Measurements from ENCODE around the gene PHRF1. TPM values are rescaled to one million over a fixed set of nuclear protein-coding genes. Genes with fewer than 3 reads are reported as not detected.

The PHRF1 gene
- total and polyA plus RNA-seq, 2 of the 4 experiments (the other 2 are of a cell fraction), result 10.9 to 17.5 TPM

- DNase-seq (no peak), ATAC-seq (ENCODE audit: low read depth) (no peak)
- H2BK120ac ChIP-seq (ENCODE audit: low read depth, low read length), result no peak overlapping the region
- dilution Hi-C loops (cut with HindIII; ENCODE audit: low sequenced_read_pairs, unreplicated experiment), result no loop called here
- no peak overlapping the region for H4K5ac ChIP-seq (ENCODE audit: low read depth, low read length)
- in situ Hi-C loops (cut with MboI; ENCODE audit: low sequenced_read_pairs), result no loop called here
- H3K4ac ChIP-seq (ENCODE audit: low read depth, low read length), result no peak overlapping the region
- H3K4me3 ChIP-seq (ENCODE audit: insufficient read depth, low read depth, low read length), result no peak overlapping the region
- BruUV-seq (replicated peaks), result no TSS peak
- no peak overlapping the region for H2BK20ac ChIP-seq (ENCODE audit: low read depth, low read length)
- CTCF ChIA-PET, result no interaction called here
- H2BK15ac ChIP-seq (ENCODE audit: low read depth, low read length), result no peak overlapping the region
- peak overlapping the region; percentile 72 for H2AK9ac ChIP-seq (replicated peaks; ENCODE audit: low read depth, low read length, poor library complexity)
- peaks cover 7% of the 10 kb centered on the region for H3K4me1 ChIP-seq (ENCODE audit: control insufficient read depth, insufficient read depth, low read length)
- H3K14ac ChIP-seq (replicated peaks; ENCODE audit: low read depth, low read length), result no peak overlapping the region
- no peaks in the 10 kb centered on the region for H3K9me3 ChIP-seq (ENCODE audit: control insufficient read depth, insufficient read depth, low read length)
- H3K27me3 ChIP-seq (ENCODE audit: control insufficient read depth, insufficient read depth, low read length), result peaks cover 57% of the 10 kb centered on the region
- no peak overlapping the region for H2BK5ac ChIP-seq (ENCODE audit: low read depth, low read length, poor library complexity, severe bottlenecking)
- no peak overlapping the region for H4K91ac ChIP-seq (ENCODE audit: insufficient read depth, low read depth, low read length)
- no peak overlapping the region for H4K8ac ChIP-seq (ENCODE audit: low read depth in 2 of 2, low read length in 2 of 2)
- H4K20me1 ChIP-seq (ENCODE audit: insufficient read depth, low read length), result peaks cover 6% of the 10 kb centered on the region; the same call in 1 of the 2 replicates
- 4% methylated on average over 37 of the region's 104 CpGs; no CpG with 5 or more reads in 1 of the 2 experiments for WGBS, 2 experiments (ENCODE audit: extremely low coverage in 2 of 2, insufficient read length in 1 of 2)
- no peak overlapping the region for H3K27ac ChIP-seq (ENCODE audit: insufficient read depth, low read length)
- H2AFZ ChIP-seq (replicated peaks; ENCODE audit: low read length, poor library complexity), result peak overlapping the region; percentile 68
- H3K23ac ChIP-seq (ENCODE audit: low read depth, low read length), result no peak overlapping the region
- no peaks in the 10 kb centered on the region; a peak in 1 of 4 replicates for H3K79me1 ChIP-seq (ENCODE audit: low read depth in 1 of 2, low read length in 2 of 2)
- H3K4me2 ChIP-seq (ENCODE audit: low read depth, low read length), result no peak overlapping the region
- H3K9me1 ChIP-seq (ENCODE audit: insufficient read depth, low read length), result no peaks in the 10 kb centered on the region
- no peak overlapping the region for H3K56ac ChIP-seq (ENCODE audit: extremely low read depth, insufficient read depth, low read length)
- no peak overlapping the region for H2AK5ac ChIP-seq (ENCODE audit: low read depth, low read length)
- no peak overlapping the region for H3K18ac ChIP-seq (ENCODE audit: low read depth, low read length)
- no peak overlapping the region for H3K9ac ChIP-seq (ENCODE audit: low read depth, low read length)
- POLR2A ChIA-PET (ENCODE audit: unreplicated experiment), result no interaction called here
- no peaks in the 10 kb centered on the region for H3K36me3 ChIP-seq (ENCODE audit: control insufficient read depth, insufficient read depth, low read length)
- intact Hi-C loops (cut with micrococcal nuclease), result loop anchor here (10.0 kb wide), 1 partner anchor 169 kb away; no protein-coding TSS in a partner anchor
- TF ChIP-seq FOS (IDR thresholded peaks at IDR 0.05; ENCODE audit: low read depth, low read length) (no peak), SMC3 (IDR thresholded peaks at IDR 0.05; ENCODE audit: low read depth, low read length) (no peak), MXI1 (IDR thresholded peaks at IDR 0.05; ENCODE audit: borderline replicate concordance, low read depth, low read length) (no peak), CTCF (conservative IDR thresholded peaks at IDR 0.05; ENCODE audit: low read depth, low read length) (no peak), MAZ (IDR thresholded peaks at IDR 0.05; ENCODE audit: borderline replicate concordance, low read depth, low read length) (no peak), USF2 (IDR thresholded peaks at IDR 0.05; ENCODE audit: low read depth, low read length) (no peak), CHD1 (IDR thresholded peaks at IDR 0.05; ENCODE audit: low read depth, low read length) (no peak), RFX5 (IDR thresholded peaks at IDR 0.05; ENCODE audit: low read depth, low read length) (no peak), RCOR1 (IDR thresholded peaks at IDR 0.05; ENCODE audit: insufficient replicate concordance, low read length) (no peak), POLR2A (IDR thresholded peaks at IDR 0.05; ENCODE audit: low read depth, low read length) (no peak), BHLHE40 (IDR thresholded peaks at IDR 0.05; ENCODE audit: low read depth, low read length) (no peak), CEBPB (IDR thresholded peaks at IDR 0.05; ENCODE audit: low read depth, low read length) (no peak), RAD21 (IDR thresholded peaks at IDR 0.05; ENCODE audit: low read length) (no peak), MAFK (IDR thresholded peaks at IDR 0.05; ENCODE audit: low read depth, low read length) (no peak), ELK1 (IDR thresholded peaks at IDR 0.05; ENCODE audit: borderline replicate concordance, low read depth, low read length) (no peak)
These were observed 20.2 kb upstream of the PHRF1 start for GRCh38 chr11:555780-556661.

Measured in IMR-90 (cell line).